Keratinocyte (primary cell): ENCODE results near the gene LCMT1. TPM values are rescaled to one million over a fixed set of nuclear protein-coding genes. Genes with fewer than 3 reads are reported as not detected.
A peak's percentile ranks its signal among the peaks of the same experiment; 100 is the strongest.

Source experiments
- DNase-seq: peaks from one replicate; pipeline ENCODE4 v3.0.0-alpha.2; 2011; ENCODE audit warnings: low read depth, missing footprints, low spot score
- FAIRE-seq: peaks from 2 replicates; lab custom pipeline; 2011; peaks lifted over from hg19 to GRCh38; lab: Jason Lieb, UNC
- H2AFZ ChIP-seq: 2 replicates; pipeline ENCODE4 v1.6.0; 2012; ENCODE audit warnings: low read length, control low read depth, inconsistent platforms; ENCODE audit not compliant: control insufficient read depth
- H3K27ac ChIP-seq: 2 replicates; pipeline ENCODE4 v1.5.1; 2011; ENCODE audit warnings: low read length; ENCODE audit not compliant: control insufficient read depth, insufficient read depth
- H3K27me3 ChIP-seq: 3 replicates; pipeline ENCODE4 v1.6.0; 2011; ENCODE audit warnings: low read length; ENCODE audit not compliant: control insufficient read depth, insufficient read depth; ENCODE audit errors: extremely low read depth
- H3K36me3 ChIP-seq, 2 experiments: 2 replicates in 1 of 2; 3 replicates in 1 of 2; pipeline ENCODE4 v1.5.1; 2011; ENCODE audit warnings: low read length in 2 of 2, mild to moderate bottlenecking in 1 of 2; ENCODE audit not compliant: control insufficient read depth in 2 of 2, insufficient read depth in 2 of 2; ENCODE audit errors: extremely low read depth in 1 of 2
- H3K4me1 ChIP-seq: 3 replicates; pipeline ENCODE4 v1.5.1; 2011; ENCODE audit warnings: low read length; ENCODE audit not compliant: control insufficient read depth, insufficient read depth; ENCODE audit errors: extremely low read depth
- H3K4me2 ChIP-seq: 3 replicates; pipeline ENCODE4 v1.6.0; 2011; ENCODE audit warnings: low read depth, low read length; ENCODE audit not compliant: control insufficient read depth, insufficient read depth; ENCODE audit errors: extremely low read depth
- H3K4me3 ChIP-seq, 3 experiments: fragments of 200-600 bp in 1 of 3; sonication (generic) in 1 of 3; 2 replicates in 2 of 3; 3 replicates in 1 of 3; pipeline ENCODE4 v1.5.1; 2011 to 2016; ENCODE audit warnings: low read length in 3 of 3, mild to moderate bottlenecking in 3 of 3, control low read depth in 2 of 3, inconsistent platforms in 1 of 3, low read depth in 1 of 3, mixed read lengths in 1 of 3, mixed run types in 1 of 3, moderate library complexity in 1 of 3; ENCODE audit not compliant: control insufficient read depth in 2 of 3, insufficient read depth in 2 of 3; ENCODE audit errors: extremely low read depth in 1 of 3
- H3K79me2 ChIP-seq: 2 replicates; pipeline ENCODE4 v1.6.0; 2012; ENCODE audit warnings: low read length; ENCODE audit not compliant: control insufficient read depth, insufficient read depth
- H3K9ac ChIP-seq: 3 replicates; pipeline ENCODE4 v1.6.0; 2011; ENCODE audit warnings: low read length; ENCODE audit not compliant: control insufficient read depth, insufficient read depth; ENCODE audit errors: extremely low read depth
- H3K9me1 ChIP-seq: 3 replicates; pipeline ENCODE4 v1.6.0; 2011; ENCODE audit warnings: low read length; ENCODE audit not compliant: control insufficient read depth, insufficient read depth; ENCODE audit errors: extremely low read depth
- H3K9me3 ChIP-seq: 2 replicates; pipeline ENCODE4 v1.5.1; 2012; ENCODE audit warnings: low read depth, low read length; ENCODE audit not compliant: control insufficient read depth
- H4K20me1 ChIP-seq: 3 replicates; pipeline ENCODE4 v1.6.0; 2011; ENCODE audit warnings: low read length; ENCODE audit not compliant: control insufficient read depth, insufficient read depth; ENCODE audit errors: extremely low read depth
- EZH2 ChIP-seq: IDR thresholded peaks from one replicate; pipeline ENCODE4 v1.6.1; 2012; ENCODE audit warnings: inconsistent platforms, mild to moderate bottlenecking, low read length, moderate library complexity
- dilution Hi-C: fragments of 300-500 bp; cut with MboI; formaldehyde crosslinking; loops from one replicate; pipeline ENCODE4 v1.7.0; 2020; ENCODE audit warnings: low sequenced_read_pairs; ENCODE audit not compliant: extremely low pct_ligation_motif_present
- polyA plus RNA-seq, 5 experiments: library from polyadenylated mRNA; depleted of rRNA in 3 of 5; stranded (reverse) in 3 of 5; stranded (forward) in 1 of 5; unstranded in 1 of 5; fragments of >200 nt; gene quantifications; 1 replicate in 1 of 5; 2 replicates in 3 of 5; 3 replicates in 1 of 5; pipeline versions ENCODE4 v1.2.1 to v1.2.3, GENCODE V29; 2011 to 2012; ENCODE audit warnings: missing spikeins in 2 of 5, low read depth in 1 of 5, low replicate concordance in 1 of 5
- TF ChIP-seq, protein P1 (sequence below), 3 experiments: IDR thresholded peaks in 1 of 3; conservative IDR thresholded peaks in 1 of 3; optimal IDR thresholded peaks in 1 of 3; 2 replicates in 2 of 3; 3 replicates in 1 of 3; pipeline versions ENCODE3 to v1.5.1; 2011; ENCODE audit warnings: low read length in 3 of 3, mild to moderate bottlenecking in 3 of 3, moderate library complexity in 2 of 3, control low read depth in 1 of 3, inconsistent platforms in 1 of 3; ENCODE audit not compliant: insufficient read depth in 2 of 3; ENCODE audit errors: extremely low read depth in 1 of 3

The LCMT1 gene
- polyA plus RNA-seq, 1 donor (not counting 4 experiments of a cell fraction or from before 2014, with no cell fraction given): 30.3 TPM

DNA sequence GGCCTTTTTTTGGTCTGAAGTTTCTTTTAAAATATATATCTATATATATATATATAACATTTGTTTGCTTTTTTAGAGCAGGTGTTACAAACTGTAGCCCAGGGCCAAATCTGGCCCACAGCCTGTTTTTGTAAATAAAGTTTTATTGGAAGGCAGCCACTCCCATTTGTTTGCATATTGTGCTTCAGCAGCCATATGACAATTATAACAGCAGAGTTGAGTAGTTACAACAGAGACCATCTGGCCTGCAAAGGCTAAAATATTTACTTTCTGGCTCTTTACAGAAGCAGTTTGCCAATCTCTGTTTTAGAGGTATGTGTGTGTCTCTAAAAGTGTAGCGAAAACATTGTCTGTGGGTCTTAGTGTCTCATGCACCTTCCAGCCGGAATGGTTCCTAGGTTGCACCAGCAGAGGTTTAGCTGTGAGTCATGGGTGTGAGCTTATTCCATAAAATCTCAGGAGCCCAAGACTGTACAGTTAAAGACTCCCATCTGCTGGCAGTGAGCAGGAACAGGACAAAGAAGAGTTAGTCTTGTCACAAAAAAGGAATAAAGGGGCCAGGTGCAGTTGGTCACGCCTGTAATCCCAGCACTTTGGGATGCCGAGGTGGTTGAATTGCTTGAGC, 23.8 kb downstream of the LCMT1 start:
- no peak overlapping the region for H2AFZ ChIP-seq
- H3K36me3 ChIP-seq: peaks cover 5 to 11% of the 10 kb centered on the region in 2 experiments
- dilution Hi-C loops: no loop called here
- DNase-seq (no peak), FAIRE-seq (no peak)
- no peak overlapping the region for H3K9ac ChIP-seq
- no peak overlapping the region for H3K27ac ChIP-seq
- H3K4me3 ChIP-seq: no peak overlapping the region
- H4K20me1 ChIP-seq: no peaks in the 10 kb centered on the region
- H3K79me2 ChIP-seq: no peaks in the 10 kb centered on the region
- TF ChIP-seq EZH2: no peak
- TF ChIP-seq, protein P1, sequence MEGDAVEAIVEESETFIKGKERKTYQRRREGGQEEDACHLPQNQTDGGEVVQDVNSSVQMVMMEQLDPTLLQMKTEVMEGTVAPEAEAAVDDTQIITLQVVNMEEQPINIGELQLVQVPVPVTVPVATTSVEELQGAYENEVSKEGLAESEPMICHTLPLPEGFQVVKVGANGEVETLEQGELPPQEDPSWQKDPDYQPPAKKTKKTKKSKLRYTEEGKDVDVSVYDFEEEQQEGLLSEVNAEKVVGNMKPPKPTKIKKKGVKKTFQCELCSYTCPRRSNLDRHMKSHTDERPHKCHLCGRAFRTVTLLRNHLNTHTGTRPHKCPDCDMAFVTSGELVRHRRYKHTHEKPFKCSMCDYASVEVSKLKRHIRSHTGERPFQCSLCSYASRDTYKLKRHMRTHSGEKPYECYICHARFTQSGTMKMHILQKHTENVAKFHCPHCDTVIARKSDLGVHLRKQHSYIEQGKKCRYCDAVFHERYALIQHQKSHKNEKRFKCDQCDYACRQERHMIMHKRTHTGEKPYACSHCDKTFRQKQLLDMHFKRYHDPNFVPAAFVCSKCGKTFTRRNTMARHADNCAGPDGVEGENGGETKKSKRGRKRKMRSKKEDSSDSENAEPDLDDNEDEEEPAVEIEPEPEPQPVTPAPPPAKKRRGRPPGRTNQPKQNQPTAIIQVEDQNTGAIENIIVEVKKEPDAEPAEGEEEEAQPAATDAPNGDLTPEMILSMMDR (optimal IDR thresholded peaks at IDR 0.05 in 1 of 3, IDR thresholded peaks at IDR 0.05 in 1 of 3, conservative IDR thresholded peaks at IDR 0.05 in 1 of 3; ENCODE audit: extremely low read depth in 1 of 3, insufficient read depth in 2 of 3, low read length in 3 of 3): peak; percentile 29 to 49 (median 32)
- H3K27me3 ChIP-seq: no peaks in the 10 kb centered on the region
- H3K4me1 ChIP-seq: no peaks in the 10 kb centered on the region
- no peaks in the 10 kb centered on the region for H3K9me1 ChIP-seq
- no peaks in the 10 kb centered on the region for H3K9me3 ChIP-seq
- H3K4me2 ChIP-seq: no peak overlapping the region

- H3K36me3 ChIP-seq: peaks cover 7 to 20% of the 10 kb centered on the region in 2 experiments
- no peak for FAIRE-seq
- dilution Hi-C loops: no loop called here
These were observed 26.6 kb downstream of the LCMT1 start for GRCh38 chr16:25138130-25138529.

More at GRCh38 chr16:25138130-25138529, 26.6 kb downstream of the LCMT1 start:
- Histone ChIP-seq H4K20me1 (no peaks in the 10 kb centered on the region), H3K4me2 (no peak overlapping the region), H3K79me2 (no peaks in the 10 kb centered on the region), H3K9me1 (no peaks in the 10 kb centered on the region), H3K4me3 (no peak overlapping the region), H3K9me3 (no peaks in the 10 kb centered on the region), H3K9ac (no peak overlapping the region), H3K27ac (no peak overlapping the region), H3K4me1 (no peaks in the 10 kb centered on the region), H2AFZ (no peak overlapping the region), H3K27me3 (no peaks in the 10 kb centered on the region)
- DNase-seq: no peak
- TF ChIP-seq, protein P1 (optimal IDR thresholded peaks at IDR 0.05 in 1 of 3, IDR thresholded peaks at IDR 0.05 in 1 of 3, conservative IDR thresholded peaks at IDR 0.05 in 1 of 3; ENCODE audit: extremely low read depth in 1 of 3, insufficient read depth in 2 of 3, low read length in 3 of 3): no peak
- no peak for TF ChIP-seq EZH2
